ENCODE results near the gene TRIP6.

TRIP6 gene

DNA sequence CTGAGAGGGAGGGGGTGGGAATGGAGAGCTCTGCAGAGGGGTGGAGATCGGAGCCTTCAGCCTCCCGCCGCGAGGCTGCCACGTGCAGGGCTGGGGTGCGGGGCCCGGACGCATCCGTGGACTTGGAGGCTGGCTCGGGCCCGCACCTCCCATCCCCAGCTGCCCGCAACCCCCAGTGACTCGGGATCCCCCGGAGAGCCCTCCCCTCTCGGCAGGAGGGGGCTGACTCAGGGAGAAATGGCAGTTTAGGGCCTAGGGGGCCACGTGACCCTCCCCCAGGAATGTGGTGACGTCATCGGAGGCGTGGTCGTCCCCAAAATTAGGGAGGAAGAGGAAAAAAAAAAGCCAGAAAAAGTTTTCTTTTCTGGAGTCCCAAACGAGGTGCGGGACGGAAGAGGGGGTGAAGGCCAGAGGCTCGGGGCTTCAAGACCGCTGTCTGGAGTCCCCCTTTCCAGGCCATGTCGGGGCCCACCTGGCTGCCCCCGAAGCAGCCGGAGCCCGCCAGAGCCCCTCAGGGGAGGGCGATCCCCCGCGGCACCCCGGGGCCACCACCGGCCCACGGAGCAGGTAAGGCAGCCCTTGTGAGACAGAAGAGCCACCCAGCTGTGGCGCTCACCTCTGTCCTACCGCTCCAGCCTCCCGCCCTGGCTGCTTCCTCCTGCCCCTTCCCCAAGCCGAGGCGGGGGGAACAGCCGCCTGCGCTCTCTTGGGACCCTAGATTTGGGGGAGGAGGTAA lies at the start of gene TRIP6:
TSS of gene TRIP6 (plus strand) at position 348 of the 736 bp plus-strand sequence. CDS start at position 459, 111 bp downstream.
- DNase-seq: no peak

DNA sequence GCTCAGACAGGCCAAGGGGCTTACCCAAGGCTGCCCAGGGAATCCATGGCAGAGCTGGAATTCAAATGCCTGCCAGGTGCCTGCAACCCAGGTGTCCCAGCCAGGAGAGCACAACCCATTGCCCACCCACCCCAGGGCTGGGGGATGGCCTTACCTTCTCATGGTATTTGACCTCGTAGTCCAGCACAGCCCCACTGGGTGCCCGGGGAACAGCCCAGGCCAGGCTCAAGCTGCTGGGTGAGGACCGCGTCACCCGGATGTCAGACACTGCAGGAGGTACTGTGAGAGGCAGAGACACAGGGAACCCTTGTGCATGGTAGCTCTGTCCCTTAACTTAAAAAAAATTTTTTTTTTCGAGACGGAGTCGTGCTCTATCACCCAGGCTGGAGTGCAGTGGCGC lies 48.8 kb upstream of the TRIP6 start:
- DNase-seq: no peak

GRCh38 chr7:100818825-100819224 lies 48.4 kb upstream of the TRIP6 start:
- no peak for DNase-seq

DNA sequence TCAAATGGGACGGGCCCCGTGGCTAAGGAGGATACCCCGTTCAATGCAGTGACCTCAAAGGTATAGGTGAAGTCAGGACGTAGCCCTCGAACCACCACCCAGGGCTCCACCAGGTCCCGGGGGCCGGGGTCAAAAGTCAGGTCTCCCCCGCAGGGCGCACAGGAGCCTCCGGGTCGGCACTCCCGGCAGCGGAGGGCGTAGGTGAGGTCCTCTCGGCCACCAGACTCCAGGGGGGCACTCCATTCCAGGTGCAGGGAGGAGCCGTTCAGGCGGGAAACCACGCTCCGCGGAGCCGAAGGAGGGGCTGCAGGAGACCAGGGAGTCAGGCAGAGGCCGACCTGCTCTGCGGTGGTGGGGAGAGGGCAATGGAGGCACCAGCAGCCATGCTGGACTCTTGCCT lies 47.6 kb upstream of the TRIP6 start:
- DNase-seq: no peak

GRCh38 chr7:100822236-100823139 lies 44.7 kb upstream of the TRIP6 start:
- no peak for DNase-seq

DNA sequence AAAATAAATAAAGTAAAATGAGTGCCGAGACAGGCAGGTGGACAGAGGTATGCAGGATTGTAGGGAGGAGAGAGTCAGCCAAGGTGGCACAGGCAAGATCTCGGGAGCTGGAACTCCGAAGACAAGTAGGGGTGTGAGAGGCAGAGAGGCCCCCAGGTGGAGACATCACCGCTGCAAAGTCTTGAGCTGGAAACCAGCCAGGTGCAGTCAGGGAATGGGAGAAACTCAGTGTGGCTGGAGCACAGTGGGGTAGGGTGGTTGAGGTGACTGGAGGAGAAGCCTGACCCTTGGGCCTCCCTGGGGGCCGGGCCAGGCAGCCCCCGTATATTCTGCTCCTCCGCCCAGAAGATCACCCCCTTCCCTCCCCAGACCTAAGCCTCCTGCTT lies 44.1 kb upstream of the TRIP6 start:
- no peak for DNase-seq

GRCh38 chr7:100823534-100823933 lies 43.7 kb upstream of the TRIP6 start:
- DNase-seq: no peak

DNA sequence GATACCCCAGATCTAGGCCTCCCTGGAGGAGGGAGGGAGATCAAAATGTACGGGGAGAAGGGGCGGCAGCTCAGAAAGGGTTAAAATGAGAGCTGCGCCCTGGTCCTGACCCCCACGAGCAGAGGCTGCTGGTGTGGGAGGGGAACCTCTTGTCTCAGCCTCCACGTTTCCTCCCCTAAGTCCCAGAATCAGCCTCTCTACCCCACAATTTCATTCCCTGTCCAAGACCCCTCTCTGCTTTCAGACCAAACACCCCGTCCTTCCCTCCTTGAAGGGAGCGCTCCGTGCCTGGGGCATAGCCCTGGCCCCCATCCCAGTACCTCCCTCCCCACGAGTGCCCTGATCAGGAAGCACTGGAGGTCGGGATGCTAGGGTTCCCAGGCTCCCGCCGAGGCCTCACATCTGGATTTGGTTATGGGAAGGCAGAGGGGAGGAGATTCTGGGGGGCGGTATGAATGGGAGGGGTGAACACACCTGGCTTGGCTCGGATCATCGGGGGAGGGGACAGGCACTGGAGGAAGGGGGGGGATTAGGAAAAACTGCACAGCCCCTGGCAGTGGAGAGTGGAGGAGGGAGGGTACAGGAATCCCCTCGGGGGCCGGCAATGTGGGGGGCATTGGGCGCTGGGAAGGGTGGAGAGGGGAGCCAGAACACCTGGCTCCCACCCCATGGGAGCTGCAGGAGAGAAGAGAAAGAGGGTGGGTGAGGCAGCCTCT lies 42.5 kb upstream of the TRIP6 start:
- DNase-seq: no peak

DNA sequence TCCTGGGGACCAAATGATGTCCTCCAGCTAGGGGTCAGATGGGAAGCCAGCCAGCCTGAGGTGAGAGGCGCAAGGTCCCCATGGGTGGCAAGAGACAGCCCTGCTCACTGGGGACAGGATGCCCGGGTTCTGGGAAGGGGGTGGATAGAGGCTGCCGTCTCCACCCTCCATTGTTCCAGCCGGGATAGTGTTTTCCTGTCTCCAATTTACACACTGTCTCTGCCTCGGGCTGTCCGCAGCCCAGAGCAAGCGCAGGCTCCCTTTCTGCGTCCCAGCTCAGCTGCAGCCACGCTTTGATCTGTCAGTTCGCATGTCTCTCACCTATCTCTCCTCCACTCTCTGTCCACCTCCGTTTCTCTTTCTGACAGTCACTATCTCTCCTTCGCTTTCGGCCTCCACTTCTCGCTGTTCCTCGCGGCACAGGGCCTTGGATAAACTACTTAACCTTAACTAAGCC lies 41.9 kb upstream of the TRIP6 start:
- DNase-seq: no peak

GRCh38 chr7:100825751-100826513 lies 41.3 kb upstream of the TRIP6 start:
- no peak for DNase-seq

DNA sequence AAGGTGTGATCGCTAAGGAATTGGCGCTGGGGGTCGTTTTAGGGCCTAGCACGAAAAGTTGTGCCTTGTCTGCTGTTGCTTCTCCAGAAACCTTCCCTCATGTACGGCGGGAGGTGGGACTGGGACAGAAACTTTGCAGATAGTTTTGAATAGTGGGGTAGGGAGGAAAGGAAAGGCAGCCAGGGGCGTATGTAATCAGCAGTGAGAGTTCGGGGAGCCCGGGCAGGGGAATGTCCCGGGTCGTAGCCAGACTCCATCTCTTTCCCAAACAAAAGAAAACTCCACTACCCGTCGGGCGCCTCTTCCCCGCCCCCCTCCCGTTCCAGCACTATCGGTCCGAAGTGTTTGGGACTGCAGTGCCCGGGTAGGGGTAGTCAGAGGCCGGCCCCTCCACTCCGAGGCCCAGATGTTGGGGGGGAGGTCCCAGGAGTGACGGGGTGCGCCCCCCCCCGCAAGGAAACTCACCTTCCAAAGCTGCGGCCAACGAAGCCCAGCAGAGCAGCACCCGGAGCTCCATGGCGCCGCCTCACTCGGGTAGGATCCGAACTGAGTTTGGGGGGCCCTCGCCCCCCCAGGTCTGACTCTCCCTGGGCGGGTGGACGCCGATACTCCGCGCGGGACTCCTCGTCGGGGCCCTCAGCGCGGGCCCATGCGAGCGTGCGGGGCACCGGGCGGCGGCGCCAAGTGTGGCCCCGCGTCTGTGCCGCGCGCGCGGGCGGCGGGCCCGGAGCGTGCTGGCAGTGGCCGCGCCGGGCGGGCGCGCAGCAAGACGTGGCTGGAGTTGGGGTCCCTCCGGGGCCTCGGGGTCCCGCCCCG lies 40.5 kb upstream of the TRIP6 start:
- DNase-seq: no peak

- no peak for DNase-seq
Measured at GRCh38 chr7:100827330-100828226, 39.6 kb upstream of the TRIP6 start, which contains the start of gene EPHB4. TSS of gene EPHB4 (minus strand) at chr7:100827523. CDS start at chr7:100827030, 493 bp downstream.

DNA sequence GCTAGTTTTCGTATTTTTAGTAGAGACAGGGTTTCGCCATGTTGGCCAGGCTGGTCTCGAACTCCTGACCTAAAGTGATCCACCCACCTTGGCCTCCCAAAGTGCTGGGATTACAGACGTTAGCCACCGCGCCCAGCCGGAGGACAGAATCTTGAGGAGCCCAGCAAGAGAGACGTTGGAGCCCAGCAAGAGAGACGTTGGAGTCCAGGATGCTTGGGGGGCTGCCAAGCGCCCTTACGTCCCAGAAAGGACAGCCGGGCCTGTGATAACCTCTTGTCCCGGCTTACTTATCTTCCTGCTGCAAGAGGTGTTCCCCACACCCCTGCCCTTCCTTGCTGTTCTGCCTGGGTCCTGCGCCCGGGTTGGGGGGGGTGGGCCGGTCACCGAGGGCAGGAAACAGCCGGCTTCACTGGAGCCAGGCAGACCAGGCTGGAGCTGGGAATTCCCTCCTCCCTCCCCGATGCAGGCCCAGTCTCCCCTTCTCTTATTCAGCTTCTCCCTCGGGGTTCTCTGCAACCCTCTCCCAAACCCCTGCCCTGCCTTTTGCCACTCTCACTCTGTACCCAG lies 38.0 kb upstream of the TRIP6 start:
- DNase-seq: no peak

DNA sequence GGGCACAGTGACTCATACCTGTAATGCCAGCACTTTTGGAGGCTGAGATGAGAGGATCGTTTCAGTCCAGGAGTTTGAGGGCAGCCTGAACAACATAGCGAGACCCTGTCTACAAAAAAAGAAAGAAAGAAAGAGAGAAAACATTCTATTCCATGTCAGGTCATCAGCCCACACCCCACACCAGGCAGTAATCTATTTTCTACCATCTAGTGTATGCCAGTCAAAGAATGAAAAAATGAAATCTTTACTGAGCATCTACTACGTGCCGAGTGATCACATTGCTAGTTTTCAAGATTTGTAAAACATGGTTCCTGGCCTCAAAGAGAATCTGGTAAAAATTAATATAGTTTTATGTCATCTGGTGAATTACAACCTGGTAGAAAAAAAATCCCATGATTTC lies 36.8 kb upstream of the TRIP6 start:
- no peak for DNase-seq

DNA sequence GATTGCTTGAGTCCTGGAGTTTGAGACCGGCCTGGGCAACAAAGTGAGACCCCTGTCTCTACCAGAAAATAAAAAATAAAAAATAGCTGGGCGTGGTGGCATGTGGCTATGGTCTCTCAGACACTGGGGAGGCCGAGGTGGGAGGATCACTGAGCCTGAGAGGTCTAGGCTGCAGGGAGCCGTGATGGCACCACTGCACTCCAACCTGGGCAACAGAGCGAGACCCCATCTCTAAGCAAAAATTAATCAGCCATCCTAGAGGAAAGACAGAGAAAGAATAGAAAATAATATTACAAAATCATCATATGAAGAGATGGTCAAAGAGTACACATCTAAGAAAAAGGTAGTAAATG lies 34.9 kb upstream of the TRIP6 start:
- no peak for DNase-seq

- DNase-seq: peak; percentile 15
Measured at GRCh38 chr7:100835903-100836811, 31.0 kb upstream of the TRIP6 start.

GRCh38 chr7:100836812-100837098 lies 30.4 kb upstream of the TRIP6 start:
- no peak for DNase-seq

GRCh38 chr7:100837099-100837836 lies 29.9 kb upstream of the TRIP6 start:
- DNase-seq: peak; percentile 73

- DNase-seq: no peak
Measured at GRCh38 chr7:100839361-100839760, 27.8 kb upstream of the TRIP6 start.

Data from COR-L47 (cell line).